A673 (cell line): Measurements from ENCODE around the gene MYD88. TPM values are rescaled to one million over a fixed set of nuclear protein-coding genes. Genes with fewer than 3 reads are reported as not detected.
A peak's percentile ranks its signal among the peaks of the same experiment; 100 is the strongest.

Experiments used
- BruUV-seq: library from RNA; stranded (reverse); fragments of 400-500 nt; replicated peaks from 2 replicates; lab custom pipeline; 2021; lab: Mats Ljungman, UMichigan
- CTCF ChIA-PET: fragments of 300-600 bp; sonication (Branson Sonifier 250); formaldehyde crosslinking; loops from one replicate; lab custom pipeline; 2022; ENCODE audit warnings: antibody characterized with exemption; lab: Charles Lee
- POLR2A ChIA-PET: fragments of 300-600 bp; sonication (Branson Sonifier 250); formaldehyde crosslinking; loops from one replicate; lab custom pipeline; 2022; ENCODE audit warnings: antibody characterized with exemption; ENCODE audit not compliant: low non-redundant PET; lab: Charles Lee
- DNase-seq: peaks from one replicate; pipeline ENCODE4 v3.0.0-alpha.2; 2015; ENCODE audit warnings: low spot score
- H3K27ac ChIP-seq: fragments of 200-600 bp; sonication (generic); 2 replicates; pipeline ENCODE4 v1.5.1; 2016; ENCODE audit warnings: mixed run types, low read depth, mild to moderate bottlenecking, mixed read lengths, antibody characterized with exemption, low read length; ENCODE audit not compliant: poor library complexity, severe bottlenecking
- H3K27me3 ChIP-seq: fragments of 200-600 bp; sonication (generic); replicated peaks from 2 replicates; pipeline ENCODE4 v1.6.1; 2017; ENCODE audit warnings: mixed run types, low read depth, mild to moderate bottlenecking, mixed read lengths, antibody characterized with exemption, low read length; ENCODE audit not compliant: insufficient read depth, poor library complexity
- H3K36me3 ChIP-seq: fragments of 200-600 bp; sonication (generic); 2 replicates; pipeline ENCODE4 v1.6.1; 2016; ENCODE audit warnings: mixed run types, mild to moderate bottlenecking, mixed read lengths, antibody characterized with exemption, low read length; ENCODE audit not compliant: insufficient read depth, poor library complexity, severe bottlenecking
- H3K4me1 ChIP-seq: fragments of 200-600 bp; sonication (generic); 2 replicates; pipeline ENCODE4 v1.6.1; 2017; ENCODE audit warnings: mixed run types, mild to moderate bottlenecking, mixed read lengths, antibody characterized with exemption, low read length; ENCODE audit not compliant: insufficient read depth, poor library complexity, severe bottlenecking
- H3K4me3 ChIP-seq: fragments of 200-600 bp; sonication (generic); 2 replicates; pipeline ENCODE4 v1.5.1; 2016; ENCODE audit warnings: low read depth, mixed run types, mild to moderate bottlenecking, mixed read lengths, low read length; ENCODE audit not compliant: poor library complexity, severe bottlenecking
- H3K9me3 ChIP-seq: fragments of 200-600 bp; sonication (generic); 2 replicates; pipeline ENCODE4 v1.6.1; 2016; ENCODE audit warnings: mixed run types, low read depth, mild to moderate bottlenecking, mixed read lengths, antibody characterized with exemption, low read length; ENCODE audit not compliant: poor library complexity, severe bottlenecking
- EZH2 ChIP-seq: fragments of 200-600 bp; sonication (generic); IDR thresholded peaks from 2 replicates; pipeline ENCODE4 v1.6.1; 2017; ENCODE audit warnings: borderline replicate concordance, low read depth, mild to moderate bottlenecking, mixed read lengths, antibody characterized with exemption, low read length; ENCODE audit not compliant: poor library complexity, severe bottlenecking
- intact Hi-C: fragments of 100-400 bp; cut with micrococcal nuclease; formaldehyde crosslinking; loops from one replicate; pipeline ENCODE4 v1.10.0; 2022; ENCODE audit not compliant: unreplicated experiment
- total RNA-seq: library from RNA; stranded (reverse); gene quantifications from 2 replicates; pipeline ENCODE4 v1.2.3, GENCODE V29; 2021
- TF ChIP-seq, protein P1 (sequence below): fragments of 300-800, 200-600 bp; sonication (generic); conservative IDR thresholded peaks from 2 replicates; pipeline ENCODE4 v1.5.1; 2017; ENCODE audit warnings: low read depth, mild to moderate bottlenecking, antibody characterized with exemption, low read length, moderate library complexity, mixed read lengths

MYD88 gene
- total RNA-seq, 1 experiment from 2014 or later: 11.9 TPM

DNA sequence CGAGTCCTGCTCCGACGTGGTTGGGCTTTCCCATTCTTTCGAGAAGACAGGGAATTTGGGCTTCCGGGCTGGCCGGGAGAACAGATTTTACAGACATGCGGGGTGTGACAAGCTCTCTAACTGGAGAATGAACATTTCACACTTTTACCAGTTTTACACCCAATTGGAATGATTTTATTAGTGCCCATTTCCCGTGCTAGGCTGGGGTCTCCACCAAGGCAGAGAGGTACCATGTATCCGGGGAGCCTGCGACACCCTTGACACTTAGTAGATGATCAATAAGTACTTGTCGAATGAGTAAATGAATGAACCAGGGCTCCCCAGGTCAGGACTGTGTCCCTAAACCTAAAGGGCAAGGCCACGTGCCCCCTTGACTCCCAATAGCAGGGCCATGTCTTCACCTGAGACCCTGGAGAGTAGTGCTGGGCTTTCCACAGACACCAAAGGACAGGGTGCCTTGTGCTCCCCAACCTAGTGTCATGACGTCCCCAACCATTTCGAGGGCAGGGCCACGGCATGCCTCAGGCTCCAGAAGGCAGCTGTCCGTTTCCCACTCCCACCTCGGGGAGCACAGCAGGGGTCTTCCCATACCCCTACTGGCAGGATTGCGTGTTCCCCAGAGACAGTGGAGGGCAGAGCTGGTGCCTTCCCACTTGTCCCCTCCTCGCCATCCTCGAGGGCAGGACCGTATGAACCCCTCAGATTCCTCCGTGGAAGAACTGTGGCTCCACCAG is 679 bp upstream of the MYD88 start:
- Histone ChIP-seq H3K36me3 (peaks cover 3% of the 10 kb centered on the region), H3K27me3 (no peaks in the 10 kb centered on the region), H3K4me3 (peak overlapping the region; percentile 81), H3K27ac (peak overlapping the region; percentile 66), H3K4me1 (peaks cover 4% of the 10 kb centered on the region), H3K9me3 (no peaks in the 10 kb centered on the region)
- BruUV-seq: no TSS peak
- ChIA-PET CTCF (interaction anchor here (1.5 kb wide), 1 partner anchor 209 kb away, joined by 3 read pairs; the partner anchor contains the start of gene XYLB), POLR2A (no interaction called here)
- intact Hi-C loops: loop anchor here (10.0 kb wide), 1 partner anchor 207 kb away; the partner anchor contains the start of gene XYLB
- TF ChIP-seq, protein P1, sequence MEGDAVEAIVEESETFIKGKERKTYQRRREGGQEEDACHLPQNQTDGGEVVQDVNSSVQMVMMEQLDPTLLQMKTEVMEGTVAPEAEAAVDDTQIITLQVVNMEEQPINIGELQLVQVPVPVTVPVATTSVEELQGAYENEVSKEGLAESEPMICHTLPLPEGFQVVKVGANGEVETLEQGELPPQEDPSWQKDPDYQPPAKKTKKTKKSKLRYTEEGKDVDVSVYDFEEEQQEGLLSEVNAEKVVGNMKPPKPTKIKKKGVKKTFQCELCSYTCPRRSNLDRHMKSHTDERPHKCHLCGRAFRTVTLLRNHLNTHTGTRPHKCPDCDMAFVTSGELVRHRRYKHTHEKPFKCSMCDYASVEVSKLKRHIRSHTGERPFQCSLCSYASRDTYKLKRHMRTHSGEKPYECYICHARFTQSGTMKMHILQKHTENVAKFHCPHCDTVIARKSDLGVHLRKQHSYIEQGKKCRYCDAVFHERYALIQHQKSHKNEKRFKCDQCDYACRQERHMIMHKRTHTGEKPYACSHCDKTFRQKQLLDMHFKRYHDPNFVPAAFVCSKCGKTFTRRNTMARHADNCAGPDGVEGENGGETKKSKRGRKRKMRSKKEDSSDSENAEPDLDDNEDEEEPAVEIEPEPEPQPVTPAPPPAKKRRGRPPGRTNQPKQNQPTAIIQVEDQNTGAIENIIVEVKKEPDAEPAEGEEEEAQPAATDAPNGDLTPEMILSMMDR: no peak
- TF ChIP-seq EZH2: no peak
- peak; percentile 22 for DNase-seq

GRCh38 chr3:38139191-38139590 is 730 bp downstream of the MYD88 start:
- no peak overlapping the region for H3K27ac ChIP-seq
- CTCF ChIA-PET: no interaction called here

GRCh38 chr3:38139652-38140051 is 1.2 kb downstream of the MYD88 start:
- ChIA-PET POLR2A (no interaction called here), CTCF (no interaction called here)
- BruUV-seq: no TSS peak
- DNase-seq: no peak
- TF ChIP-seq, protein P1: no peak
- no peak for TF ChIP-seq EZH2
- H3K9me3 ChIP-seq: no peaks in the 10 kb centered on the region
- intact Hi-C loops: loop anchor here (10.0 kb wide), 1 partner anchor 205 kb away; the partner anchor contains the start of gene XYLB
- H3K36me3 ChIP-seq: no peaks in the 10 kb centered on the region
- peak overlapping the region; percentile 81 for H3K4me3 ChIP-seq
- H3K4me1 ChIP-seq: peaks cover 4% of the 10 kb centered on the region
- no peak overlapping the region for H3K27ac ChIP-seq
- no peaks in the 10 kb centered on the region for H3K27me3 ChIP-seq

More at GRCh38 chr3:38139191-38139590, 730 bp downstream of the MYD88 start:
- no peak for DNase-seq
- TF ChIP-seq, protein P1: no peak
- no peak for TF ChIP-seq EZH2
- POLR2A ChIA-PET: no interaction called here
- intact Hi-C loops: loop anchor here (10.0 kb wide), 1 partner anchor 206 kb away; the partner anchor contains the start of gene XYLB
- Histone ChIP-seq H3K36me3 (peaks cover under 1% of the 10 kb centered on the region), H3K9me3 (no peaks in the 10 kb centered on the region), H3K4me1 (peaks cover 4% of the 10 kb centered on the region), H3K27me3 (no peaks in the 10 kb centered on the region), H3K4me3 (peak overlapping the region; percentile 81)
- no TSS peak for BruUV-seq
